Small intestine (tissue), 7 donors: ENCODE results near the gene TET3. TPM values are rescaled to one million over a fixed set of nuclear protein-coding genes. Genes with fewer than 3 reads are reported as not detected.
A peak's percentile ranks its signal among the peaks of the same experiment; 100 is the strongest.

Source experiments
- DNase-seq, 2 donors: peaks; one replicate each; pipeline versions ENCODE4 v3.0.0 to v3.0.0-alpha.2; 2013
- FAIRE-seq: peaks from 2 replicates; lab custom pipeline; 2012; peaks lifted over from hg19 to GRCh38; lab: Jason Lieb, UNC
- H3K27ac ChIP-seq, 3 donors: one replicate each; pipeline ENCODE4 v1.5.1; 2013; ENCODE audit warnings: low read length in 2 of 3, mild to moderate bottlenecking in 2 of 3, control low read depth in 1 of 3, inconsistent platforms in 1 of 3, low read depth in 1 of 3, moderate library complexity in 1 of 3
- H3K27me3 ChIP-seq, 3 donors: one replicate each; pipeline ENCODE4 v1.6.1; 2013; ENCODE audit warnings: low read length in 3 of 3, inconsistent platforms in 1 of 3; ENCODE audit not compliant: control insufficient read depth in 3 of 3, insufficient read depth in 3 of 3
- H3K36me3 ChIP-seq, 3 donors: one replicate each; pipeline ENCODE4 v1.6.1; 2013; ENCODE audit warnings: low read length in 3 of 3, inconsistent platforms in 1 of 3, low read depth in 1 of 3, mild to moderate bottlenecking in 1 of 3, moderate library complexity in 1 of 3; ENCODE audit not compliant: control insufficient read depth in 3 of 3, insufficient read depth in 2 of 3
- H3K4me1 ChIP-seq, 3 donors: one replicate each; pipeline ENCODE4 v1.6.1; 2013; ENCODE audit warnings: low read length in 2 of 3, inconsistent platforms in 1 of 3, low read depth in 1 of 3, mild to moderate bottlenecking in 1 of 3, moderate library complexity in 1 of 3; ENCODE audit not compliant: control insufficient read depth in 3 of 3, insufficient read depth in 2 of 3
- H3K4me3 ChIP-seq, 3 donors: one replicate each; pipeline ENCODE4 v1.5.1; 2013; ENCODE audit warnings: low read length in 3 of 3, control low read depth in 1 of 3, inconsistent platforms in 1 of 3, low read depth in 1 of 3, mild to moderate bottlenecking in 1 of 3, moderate library complexity in 1 of 3
- H3K9me3 ChIP-seq, 2 donors: one replicate each; pipeline ENCODE4 v1.6.1; 2013; ENCODE audit warnings: low read depth in 1 of 2, low read length in 1 of 2; ENCODE audit not compliant: control insufficient read depth in 2 of 2, insufficient read depth in 1 of 2
- WGBS, 3 donors: extraction: QIAGEN DNeasy Blood & Tissue Kit; methylation state at CpG; one replicate each; pipeline ENCODE4 v1.1.7; 2013; 5-methylcytosine and 5-hydroxymethylcytosine counted together
- polyA plus RNA-seq, 4 donors: library from polyadenylated mRNA; stranded (reverse) in 3 of 4; unstranded in 1 of 4; fragments of 200-250 nt in 3 of 4; fragments of 120-200 nt in 1 of 4; gene quantifications; one replicate each; pipeline versions ENCODE4 v1.2.1 to v1.2.3, GENCODE V29; 2013
- donor health status: healthy with polysubstance abuse.
- donor health status: control.
- donor health status: control.
- donor health status: Bipolar disorder and iron deficiency.
- donor health status: healthy.

Gene TET3
- polyA plus RNA-seq, 4 donors: 2.7 to 19.3 (median 6.2) TPM

GRCh38 chr2:74007711-74008110 is 23.0 kb downstream of the TET3 start:
- Histone ChIP-seq H3K27ac (no peak overlapping the region), H3K36me3 (peaks cover 0 to 53% (median 0%) of the 10 kb centered on the region in 3 donors), H3K9me3 (no peaks in the 10 kb centered on the region), H3K4me1 (peaks cover 9 to 10% (median 10%) of the 10 kb centered on the region in 3 donors), H3K27me3 (no peaks in the 10 kb centered on the region), H3K4me3 (no peak overlapping the region)
- WGBS, 3 donors: 85 to 89% (median 89%) methylated on average over 5 of the region's 5 CpGs
- FAIRE-seq (no peak), DNase-seq (no peak)

DNA sequence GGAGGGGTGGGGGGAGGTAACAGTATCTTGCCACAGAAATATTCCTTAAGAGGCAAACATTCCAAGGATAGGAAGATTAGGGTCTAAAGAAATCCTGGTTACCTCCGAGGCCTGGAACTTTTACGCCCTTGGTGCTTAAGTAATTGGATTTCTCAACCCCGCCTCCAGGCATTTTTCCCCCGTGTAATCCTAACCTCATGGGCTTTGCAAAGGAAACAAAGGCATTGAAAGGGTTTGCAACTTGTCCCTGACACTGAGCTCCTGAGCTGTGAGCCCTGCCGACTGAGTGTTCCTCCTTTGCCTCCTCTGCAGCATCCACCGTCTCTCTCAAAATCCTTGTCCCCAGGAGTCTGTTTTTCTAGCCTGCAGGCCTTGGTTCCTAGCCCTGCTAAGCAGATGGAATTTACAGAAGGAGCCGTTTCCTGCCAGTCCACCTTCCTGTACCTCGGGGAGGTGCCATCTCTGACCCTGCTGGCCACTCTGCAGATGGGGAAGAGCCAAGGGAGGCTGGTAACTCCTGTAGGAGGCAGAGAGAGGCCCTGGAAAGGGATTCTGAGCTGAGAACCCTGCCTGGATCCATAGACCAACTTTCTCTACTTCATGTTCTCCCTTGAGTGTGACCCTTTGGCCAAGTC is 24.2 kb downstream of the TET3 start:
- DNase-seq: no peak
- no peak for FAIRE-seq
- H3K4me3 ChIP-seq: no peak overlapping the region
- peaks cover 0 to 50% (median 0%) of the 10 kb centered on the region in 3 donors for H3K36me3 ChIP-seq
- H3K9me3 ChIP-seq: no peaks in the 10 kb centered on the region
- WGBS, 3 donors: 73 to 87% (median 82%) methylated on average over 8 of the region's 8 CpGs
- H3K27ac ChIP-seq: no peak overlapping the region
- H3K4me1 ChIP-seq: peaks cover 2 to 8% (median 5%) of the 10 kb centered on the region in 3 donors
- H3K27me3 ChIP-seq: no peaks in the 10 kb centered on the region

DNA sequence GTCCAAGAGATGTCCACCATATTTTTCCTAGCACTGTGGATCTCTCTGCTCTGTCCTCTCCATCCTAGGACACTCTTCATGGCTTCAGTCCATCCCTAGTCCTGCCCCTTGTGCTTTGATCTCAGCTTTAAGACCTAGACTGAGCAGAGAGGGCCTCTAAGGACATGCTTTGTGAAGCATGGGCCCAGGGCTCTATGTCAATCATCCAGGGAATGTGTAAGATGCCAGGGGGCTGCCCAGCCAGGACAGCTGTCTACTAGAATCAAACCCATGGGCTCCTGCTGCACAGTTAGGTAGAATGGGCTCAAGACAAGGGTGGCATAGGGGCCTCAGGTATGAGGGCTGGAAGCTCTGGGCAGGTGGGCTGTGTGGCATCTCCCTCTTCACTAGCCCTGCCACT is 24.9 kb downstream of the TET3 start:
- no peak for FAIRE-seq
- Histone ChIP-seq H3K4me1 (peaks cover 2 to 7% (median 4%) of the 10 kb centered on the region in 3 donors), H3K27me3 (no peaks in the 10 kb centered on the region), H3K4me3 (no peak overlapping the region), H3K36me3 (peaks cover 0 to 46% (median 0%) of the 10 kb centered on the region in 3 donors), H3K9me3 (no peaks in the 10 kb centered on the region), H3K27ac (no peak overlapping the region)
- DNase-seq: no peak

GRCh38 chr2:74010087-74010541 is 25.4 kb downstream of the TET3 start:
- Histone ChIP-seq H3K36me3 (peaks cover 0 to 41% (median 0%) of the 10 kb centered on the region in 3 donors), H3K27me3 (no peaks in the 10 kb centered on the region), H3K4me3 (no peak overlapping the region), H3K9me3 (no peaks in the 10 kb centered on the region), H3K4me1 (peaks cover 2 to 7% (median 4%) of the 10 kb centered on the region in 3 donors), H3K27ac (no peak overlapping the region)
- 12 to 39% (median 37%) methylated on average over 13 of the region's 13 CpGs for WGBS, 3 donors
- FAIRE-seq: no peak
- DNase-seq: peak in 1 of 2 donors; percentile 36

GRCh38 chr2:74011246-74011645 is 26.5 kb downstream of the TET3 start:
- no peak overlapping the region for H3K27ac ChIP-seq
- FAIRE-seq: no peak
- WGBS, 3 donors: 27 to 67% (median 50%) methylated on average over 5 of the region's 5 CpGs
- peaks cover 0 to 32% (median 0%) of the 10 kb centered on the region in 3 donors for H3K36me3 ChIP-seq
- no peak overlapping the region for H3K4me3 ChIP-seq
- H3K4me1 ChIP-seq: peaks cover 2 to 7% (median 4%) of the 10 kb centered on the region in 3 donors
- H3K9me3 ChIP-seq: no peaks in the 10 kb centered on the region
- peak in 1 of 2 donors; percentile 86 for DNase-seq
- no peaks in the 10 kb centered on the region for H3K27me3 ChIP-seq

GRCh38 chr2:74014813-74015212 is 30.1 kb downstream of the TET3 start:
- WGBS, 3 donors: 92 to 97% (median 96%) methylated on average over 3 of the region's 3 CpGs
- Histone ChIP-seq H3K27ac (no peak overlapping the region), H3K27me3 (no peaks in the 10 kb centered on the region), H3K4me1 (peaks cover 0 to 2% (median 1%) of the 10 kb centered on the region in 3 donors), H3K36me3 (peaks cover 0 to 16% (median 0%) of the 10 kb centered on the region in 3 donors), H3K9me3 (no peaks in the 10 kb centered on the region), H3K4me3 (no peak overlapping the region)
- DNase-seq (no peak), FAIRE-seq (no peak)

GRCh38 chr2:74017223-74017622 is 32.5 kb downstream of the TET3 start:
- H3K9me3 ChIP-seq: no peaks in the 10 kb centered on the region
- FAIRE-seq: no peak
- WGBS, 3 donors: 90 to 96% (median 94%) methylated on average over 3 of the region's 3 CpGs
- DNase-seq: no peak
- H3K36me3 ChIP-seq: peaks cover 0 to 20% (median 0%) of the 10 kb centered on the region in 3 donors
- no peak overlapping the region for H3K4me3 ChIP-seq
- no peaks in the 10 kb centered on the region for H3K27me3 ChIP-seq
- no peak overlapping the region for H3K27ac ChIP-seq
- H3K4me1 ChIP-seq: peaks cover 0 to 2% (median 0%) of the 10 kb centered on the region in 3 donors

DNA sequence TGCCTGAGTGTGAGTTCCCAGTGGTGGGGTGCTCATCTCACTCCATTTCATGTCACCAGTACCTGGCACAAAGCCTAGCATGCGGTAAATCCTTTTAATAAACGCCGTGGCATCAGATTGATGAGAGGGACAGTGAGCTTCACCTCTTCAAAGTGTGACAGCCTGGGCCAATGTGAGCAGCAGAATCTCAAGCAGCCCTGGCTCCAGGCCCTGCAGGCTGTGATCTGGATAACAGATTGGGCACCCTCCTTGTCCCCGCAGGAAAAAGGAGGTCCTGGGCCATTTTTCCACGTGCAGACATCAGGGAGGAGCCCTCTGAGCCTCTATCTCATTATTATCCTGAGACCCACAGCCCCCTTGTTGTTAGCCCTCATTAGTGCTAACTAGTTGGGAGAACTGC is 34.8 kb downstream of the TET3 start:
- Histone ChIP-seq H3K9me3 (no peaks in the 10 kb centered on the region), H3K4me1 (no peaks in the 10 kb centered on the region), H3K27me3 (no peaks in the 10 kb centered on the region), H3K36me3 (peaks cover 0 to 22% (median 0%) of the 10 kb centered on the region in 3 donors), H3K4me3 (no peak overlapping the region), H3K27ac (no peak overlapping the region)
- WGBS, 3 donors: 79 to 89% (median 82%) methylated on average over 5 of the region's 5 CpGs
- no peak for FAIRE-seq
- DNase-seq: no peak
